Liver (tissue), 9 donors: ENCODE data around the gene TMCO1. TPM values are rescaled to one million over a fixed set of nuclear protein-coding genes. Genes with fewer than 3 reads are reported as not detected.
"Not testable (repeated sequence)": the region's sequence is repeated elsewhere in the genome, so short reads cannot be mapped to it uniquely, and the experiment has no call there.

ENCODE experiments used
- DNase-seq: peaks from one replicate; pipeline ENCODE4 v3.0.0-alpha.2; 2017; ENCODE audit warnings: low spot score
- H3K27ac ChIP-seq, 2 donors: one replicate each; pipeline ENCODE4 v1.7.0; 2013; ENCODE audit warnings: inconsistent platforms in 2 of 2, low read length in 2 of 2, control low read depth in 1 of 2, low read depth in 1 of 2, mild to moderate bottlenecking in 1 of 2
- H3K27me3 ChIP-seq, 4 donors: one replicate each; pipeline versions ENCODE4 v1.6.1 to v1.7.0; 2013; ENCODE audit warnings: low read length in 3 of 4, inconsistent platforms in 1 of 4, mild to moderate bottlenecking in 1 of 4, moderate library complexity in 1 of 4; ENCODE audit not compliant: control insufficient read depth in 4 of 4, insufficient read depth in 4 of 4
- H3K36me3 ChIP-seq, 4 donors: one replicate each; pipeline versions ENCODE4 v1.6.1 to v1.7.0; 2013; ENCODE audit warnings: low read length in 3 of 4, mild to moderate bottlenecking in 3 of 4, low read depth in 1 of 4, moderate library complexity in 1 of 4; ENCODE audit not compliant: control insufficient read depth in 4 of 4, insufficient read depth in 3 of 4
- H3K4me1 ChIP-seq, 4 donors: one replicate each; pipeline versions ENCODE4 v1.6.1 to v1.7.0; 2013; ENCODE audit warnings: low read length in 3 of 4, mild to moderate bottlenecking in 3 of 4, moderate library complexity in 1 of 4; ENCODE audit not compliant: control insufficient read depth in 4 of 4, insufficient read depth in 4 of 4
- H3K4me3 ChIP-seq, 3 donors: one replicate each; pipeline versions ENCODE4 v1.6.1 to v1.7.0; 2013; ENCODE audit warnings: low read length in 3 of 3, control low read depth in 1 of 3, low read depth in 1 of 3, mild to moderate bottlenecking in 1 of 3
- H3K9ac ChIP-seq, 2 donors: one replicate each; pipeline ENCODE4 v1.7.0; 2013; ENCODE audit warnings: low read length in 2 of 2, mild to moderate bottlenecking in 2 of 2, moderate library complexity in 2 of 2, control low read depth in 1 of 2, low read depth in 1 of 2
- H3K9me3 ChIP-seq, 4 donors: one replicate each; pipeline versions ENCODE4 v1.6.1 to v1.7.0; 2013; ENCODE audit warnings: low read length in 3 of 4; ENCODE audit not compliant: control insufficient read depth in 4 of 4
- EGR1 ChIP-seq, 2 donors: IDR thresholded peaks; 2 replicates each; pipeline ENCODE4 v1.6.1; 2016 to 2018; ENCODE audit warnings: antibody characterized with exemption in 2 of 2, low read depth in 2 of 2
- FOXA1 ChIP-seq: IDR thresholded peaks from 2 replicates; pipeline ENCODE4 v1.6.1; 2016; ENCODE audit warnings: antibody characterized with exemption
- FOXA2 ChIP-seq: IDR thresholded peaks from 2 replicates; pipeline ENCODE4 v1.6.1; 2016; ENCODE audit warnings: antibody characterized with exemption
- GABPA ChIP-seq, 2 donors: IDR thresholded peaks in 1 of 2; conservative IDR thresholded peaks in 1 of 2; 2 replicates each; pipeline ENCODE4 v1.6.1; 2016; ENCODE audit warnings: antibody characterized with exemption in 2 of 2, mild to moderate bottlenecking in 1 of 2, moderate library complexity in 1 of 2
- HNF4A ChIP-seq, 2 donors: conservative IDR thresholded peaks; 2 replicates each; pipeline ENCODE4 v1.6.1; 2016; ENCODE audit warnings: antibody characterized with exemption in 2 of 2, mild to moderate bottlenecking in 2 of 2
- HNF4G ChIP-seq: IDR thresholded peaks from 2 replicates; pipeline ENCODE4 v1.6.1; 2016; ENCODE audit warnings: antibody characterized with exemption
- MAX ChIP-seq: IDR thresholded peaks from 2 replicates; pipeline ENCODE4 v1.6.1; 2016; ENCODE audit warnings: antibody characterized with exemption
- RAD21 ChIP-seq, 2 donors: IDR thresholded peaks; 2 replicates each; pipeline ENCODE4 v1.6.1; 2016; ENCODE audit warnings: antibody characterized with exemption in 2 of 2, mild to moderate bottlenecking in 2 of 2
- RXRA ChIP-seq, 2 donors: IDR thresholded peaks; 2 replicates each; pipeline ENCODE4 v1.6.1; 2017 to 2018; ENCODE audit warnings: antibody characterized with exemption in 2 of 2, mild to moderate bottlenecking in 1 of 2
- SP1 ChIP-seq: IDR thresholded peaks from 2 replicates; pipeline ENCODE4 v1.6.1; 2018; ENCODE audit warnings: antibody characterized with exemption, mild to moderate bottlenecking
- YY1 ChIP-seq: IDR thresholded peaks from 2 replicates; pipeline ENCODE4 v1.6.1; 2016; ENCODE audit warnings: antibody characterized with exemption, mild to moderate bottlenecking
- WGBS: extraction: QIAGEN DNeasy Blood & Tissue Kit; methylation state at CpG from one replicate; pipeline ENCODE4 v1.1.7; 2013; 5-methylcytosine and 5-hydroxymethylcytosine counted together
- polyA plus RNA-seq, 2 donors: library from polyadenylated mRNA; stranded (reverse) in 1 of 2; unstranded in 1 of 2; fragments of 200-250 nt in 1 of 2; fragments of >200 nt in 1 of 2; fragmentation: Nextera tagmentation in 1 of 2; extraction: Ambion mirVana in 1 of 2; gene quantifications; one replicate each; pipeline versions ENCODE4 v1.2.1 to v1.2.3, GENCODE V29; 2013 to 2015
- total RNA-seq, 2 donors: library from RNA; depleted of rRNA; stranded (reverse); fragments of >200 nt; gene quantifications; one replicate each; pipeline ENCODE4 v1.2.3, GENCODE V29; 2014
- TF ChIP-seq, protein P1 (sequence below): IDR thresholded peaks from 2 replicates; pipeline ENCODE4 v1.6.1; 2016; ENCODE audit warnings: antibody characterized with exemption
- TF ChIP-seq, protein P2 (sequence below): IDR thresholded peaks from 2 replicates; pipeline ENCODE4 v1.6.1; 2016; ENCODE audit warnings: antibody characterized with exemption
- donor health status: healthy.
- donor health status: healthy.
- donor health status: healthy.
- donor health status: healthy.
- donor health status: healthy.

The TMCO1 gene
- total and polyA plus RNA-seq, 4 donors = 53.8 to 170 (median 71.2) TPM

DNA sequence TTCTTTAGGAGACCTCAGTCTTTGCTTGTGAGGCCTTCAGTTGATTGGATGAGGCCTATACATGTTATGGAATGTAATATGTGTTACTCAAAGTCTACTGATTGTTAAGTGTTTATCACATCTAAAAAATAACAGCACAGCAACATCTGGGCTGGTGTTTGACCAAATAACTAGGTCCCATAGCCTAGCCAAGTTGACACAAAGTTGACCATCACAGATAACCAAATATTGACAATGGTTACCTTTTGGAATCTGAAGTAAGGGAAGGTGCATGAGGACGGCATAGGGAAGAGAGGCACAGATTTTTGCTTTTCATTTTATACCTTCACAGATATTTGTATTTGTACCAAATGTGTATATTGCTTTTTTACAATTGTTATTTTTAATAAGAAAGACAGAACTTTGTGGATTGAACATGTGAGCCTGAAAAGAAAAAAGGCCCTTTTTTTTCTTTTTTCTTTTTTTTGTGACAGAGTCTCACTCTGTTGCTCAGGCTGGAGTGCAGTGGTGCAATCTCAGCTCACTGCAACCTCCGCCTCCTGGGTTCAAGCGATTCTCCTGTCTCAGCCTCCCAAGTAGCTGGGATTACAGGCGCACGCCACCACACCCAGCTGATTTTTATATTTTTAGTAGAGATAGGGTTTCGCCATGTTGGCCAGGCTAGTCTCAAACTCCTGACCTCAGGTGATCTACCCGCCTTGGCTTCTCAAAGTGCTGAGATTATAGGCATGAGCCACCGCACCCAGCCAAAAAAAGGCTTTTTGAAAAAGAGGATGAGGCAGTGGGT lies 52.2 kb downstream of the TMCO1 start:
- H3K27ac ChIP-seq, H3K9ac ChIP-seq, DNase-seq, H3K27me3 ChIP-seq, H3K4me3 ChIP-seq, H3K9me3 ChIP-seq, H3K36me3 ChIP-seq: not testable (repeated sequence)
- TF ChIP-seq YY1 (peak; percentile 16), SP1 (peak; percentile 89), RXRA (IDR thresholded peaks at IDR 0.05) (peak; percentile 68 to 75), FOXA2 (peak; percentile 84), RAD21 (IDR thresholded peaks at IDR 0.05) (peak in 1 of 2 donors; percentile 36), HNF4A (conservative IDR thresholded peaks at IDR 0.05) (peak; percentile 58 to 67)
- WGBS = 72% methylated on average over 8 of the region's 8 CpGs
- H3K4me1 ChIP-seq = peaks cover 2 to 24% (median 10%) of the 10 kb centered on the region in 4 donors

DNA sequence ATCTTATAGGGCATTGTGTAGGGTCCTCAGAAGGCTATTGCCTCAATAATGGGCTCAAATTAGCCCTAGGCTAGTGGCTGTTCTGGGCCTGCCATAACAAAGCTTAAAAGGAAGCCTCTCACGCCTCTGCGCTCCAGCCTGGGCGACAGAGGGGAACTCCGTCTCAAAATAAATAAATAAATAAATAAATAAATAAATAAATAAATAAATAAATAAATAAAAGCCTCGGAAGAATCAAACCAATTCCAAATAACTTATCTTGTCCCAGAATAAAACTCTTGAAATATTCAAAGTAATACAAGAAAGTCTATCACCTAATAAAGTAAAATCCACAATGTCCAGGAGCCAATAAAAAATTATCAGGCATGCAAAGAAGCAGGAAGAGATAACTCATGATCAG lies 55.9 kb downstream of the TMCO1 start:
- 95% methylated on average over 5 of the region's 5 CpGs for WGBS
- no peak for DNase-seq
- Histone ChIP-seq H3K36me3 (no peaks in the 10 kb centered on the region), H3K27me3 (no peaks in the 10 kb centered on the region), H3K4me3 (no peak overlapping the region), H3K27ac (no peak overlapping the region), H3K4me1 (peaks cover 2 to 20% (median 7%) of the 10 kb centered on the region in 4 donors), H3K9ac (no peak overlapping the region), H3K9me3 (no peaks in the 10 kb centered on the region)
- no peak for TF ChIP-seq FOXA1

DNA sequence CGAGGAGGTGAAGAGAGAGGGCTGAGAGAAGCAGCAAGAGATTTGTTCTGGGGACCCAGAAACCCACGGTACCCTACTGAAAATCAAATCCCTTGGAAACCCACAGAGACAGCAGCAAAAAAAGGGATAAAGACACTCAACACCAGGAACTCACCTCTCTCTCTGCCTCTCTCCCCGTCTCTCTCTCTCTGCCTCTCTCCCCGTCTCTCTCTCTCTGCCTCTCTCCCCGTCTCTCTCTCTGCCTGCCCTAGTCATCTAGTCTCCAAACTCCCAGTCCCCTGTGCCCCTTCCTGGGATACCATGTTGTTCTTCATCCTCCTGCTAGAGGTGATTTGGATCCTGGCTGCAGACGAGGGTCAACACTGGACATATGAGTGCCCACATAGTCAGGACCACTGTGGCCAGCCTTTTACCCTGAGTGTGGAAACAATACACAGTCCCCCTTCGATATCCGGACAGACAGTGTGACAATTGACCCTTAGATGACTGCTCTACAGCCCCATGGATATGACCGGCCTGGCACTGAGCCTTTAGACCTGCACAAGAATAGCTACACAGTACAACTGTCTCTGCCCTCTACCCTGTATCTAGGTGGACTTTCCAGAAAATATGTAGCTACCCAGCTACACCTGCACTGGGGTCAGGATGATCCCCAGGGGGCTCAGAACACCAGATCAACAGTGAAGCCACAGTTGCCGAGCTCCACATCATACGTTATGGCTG lies 60.5 kb downstream of the TMCO1 start:
- Histone ChIP-seq H3K4me3 (no peak overlapping the region), H3K27me3 (no peaks in the 10 kb centered on the region), H3K36me3 (no peaks in the 10 kb centered on the region), H3K27ac (no peak overlapping the region), H3K9ac (no peak overlapping the region), H3K4me1 (no peaks in the 10 kb centered on the region), H3K9me3 (no peaks in the 10 kb centered on the region)
- WGBS = 91% methylated on average over 11 of the region's 11 CpGs
- no peak for TF ChIP-seq HNF4A (conservative IDR thresholded peaks at IDR 0.05)
- TF ChIP-seq GABPA (IDR thresholded peaks at IDR 0.05 in 1 of 2, conservative IDR thresholded peaks at IDR 0.05 in 1 of 2) = no peak
- TF ChIP-seq YY1 = no peak
- no peak for TF ChIP-seq HNF4G
- TF ChIP-seq EGR1 (IDR thresholded peaks at IDR 0.05; ENCODE audit: low read depth in 2 of 2) = no peak
- TF ChIP-seq, protein P1, sequence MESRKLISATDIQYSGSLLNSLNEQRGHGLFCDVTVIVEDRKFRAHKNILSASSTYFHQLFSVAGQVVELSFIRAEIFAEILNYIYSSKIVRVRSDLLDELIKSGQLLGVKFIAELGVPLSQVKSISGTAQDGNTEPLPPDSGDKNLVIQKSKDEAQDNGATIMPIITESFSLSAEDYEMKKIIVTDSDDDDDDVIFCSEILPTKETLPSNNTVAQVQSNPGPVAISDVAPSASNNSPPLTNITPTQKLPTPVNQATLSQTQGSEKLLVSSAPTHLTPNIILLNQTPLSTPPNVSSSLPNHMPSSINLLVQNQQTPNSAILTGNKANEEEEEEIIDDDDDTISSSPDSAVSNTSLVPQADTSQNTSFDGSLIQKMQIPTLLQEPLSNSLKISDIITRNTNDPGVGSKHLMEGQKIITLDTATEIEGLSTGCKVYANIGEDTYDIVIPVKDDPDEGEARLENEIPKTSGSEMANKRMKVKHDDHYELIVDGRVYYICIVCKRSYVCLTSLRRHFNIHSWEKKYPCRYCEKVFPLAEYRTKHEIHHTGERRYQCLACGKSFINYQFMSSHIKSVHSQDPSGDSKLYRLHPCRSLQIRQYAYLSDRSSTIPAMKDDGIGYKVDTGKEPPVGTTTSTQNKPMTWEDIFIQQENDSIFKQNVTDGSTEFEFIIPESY = no peak
- TF ChIP-seq RXRA (IDR thresholded peaks at IDR 0.05) = no peak
- no peak for TF ChIP-seq MAX
- TF ChIP-seq, protein P2, sequence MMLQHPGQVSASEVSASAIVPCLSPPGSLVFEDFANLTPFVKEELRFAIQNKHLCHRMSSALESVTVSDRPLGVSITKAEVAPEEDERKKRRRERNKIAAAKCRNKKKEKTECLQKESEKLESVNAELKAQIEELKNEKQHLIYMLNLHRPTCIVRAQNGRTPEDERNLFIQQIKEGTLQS = no peak
- no peak for DNase-seq
